SH-SY5Y (cell line): Measurements from ENCODE around the gene AVPI1.

Experiments used
- GATA2 ChIP-seq: IDR thresholded peaks from 2 replicates; pipeline ENCODE4 v1.6.1; 2011; ENCODE audit warnings: mild to moderate bottlenecking, low read depth, low read length
- GATA3 ChIP-seq: IDR thresholded peaks from 2 replicates; pipeline ENCODE4 v1.6.1; 2011; ENCODE audit warnings: low read depth, mild to moderate bottlenecking, low read length, moderate library complexity

GRCh38 chr10:97705006-97705670 lies 18.1 kb upstream of the AVPI1 start:
- no peak for TF ChIP-seq GATA3
- no peak for TF ChIP-seq GATA2
